ENCODE data around the gene SEMG1. TPM values are rescaled to one million over a fixed set of nuclear protein-coding genes. Genes with fewer than 3 reads are reported as not detected.

SEMG1 gene
- total RNA-seq, 1 experiment from 2014 or later, result not detected

DNA sequence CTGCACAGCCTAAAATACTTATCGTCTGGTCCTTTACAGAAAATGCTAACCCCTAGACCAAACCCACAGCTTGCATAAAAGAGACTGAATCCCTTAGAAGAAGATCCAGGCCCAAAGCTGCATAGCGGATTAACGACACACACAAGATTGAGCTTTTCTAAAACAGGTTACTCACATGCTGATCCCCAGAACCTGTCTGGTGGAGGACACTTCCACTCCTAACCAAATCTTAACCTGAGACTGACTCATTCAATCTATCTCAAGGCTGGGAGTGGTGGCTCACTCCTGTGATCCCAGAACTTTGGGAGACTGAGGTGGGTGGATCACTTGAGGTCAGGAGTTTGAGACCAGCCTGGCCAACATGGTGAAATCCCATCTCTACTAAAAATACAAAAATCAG lies 50.3 kb downstream of the SEMG1 start:
- no peak for DNase-seq (ENCODE audit: low read depth, low spot score)
- in situ Hi-C loops (cut with HindIII; ENCODE audit: low pct_unique_long_range_greater_than_20kb, low sequenced_read_pairs), result no loop called here

DNA sequence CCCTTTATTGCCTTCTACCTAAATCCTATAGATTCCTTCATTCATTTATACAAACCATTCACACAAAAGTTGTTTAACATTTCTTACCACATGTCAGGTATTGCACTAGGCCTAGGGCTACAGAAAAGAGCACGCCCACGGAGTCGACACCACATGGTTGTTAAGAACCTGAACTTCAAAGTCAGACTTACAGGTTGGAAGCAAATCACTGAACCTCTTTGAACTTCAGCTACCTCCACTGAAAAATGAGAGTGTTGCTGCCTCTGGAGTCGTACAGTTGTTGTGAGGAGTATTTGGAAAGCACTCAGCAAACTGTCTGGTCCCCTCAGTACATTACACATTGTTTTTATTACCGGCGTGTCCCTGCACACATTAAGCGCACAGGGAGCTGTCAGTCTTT lies 50.9 kb downstream of the SEMG1 start:
- DNase-seq (ENCODE audit: low read depth, low spot score), result no peak
- in situ Hi-C loops (cut with HindIII; ENCODE audit: low pct_unique_long_range_greater_than_20kb, low sequenced_read_pairs), result no loop called here

GRCh38 chr20:45258259-45258658 lies 51.4 kb downstream of the SEMG1 start:
- in situ Hi-C loops (cut with HindIII; ENCODE audit: low pct_unique_long_range_greater_than_20kb, low sequenced_read_pairs), result no loop called here
- DNase-seq (ENCODE audit: low read depth, low spot score), result no peak

DNA sequence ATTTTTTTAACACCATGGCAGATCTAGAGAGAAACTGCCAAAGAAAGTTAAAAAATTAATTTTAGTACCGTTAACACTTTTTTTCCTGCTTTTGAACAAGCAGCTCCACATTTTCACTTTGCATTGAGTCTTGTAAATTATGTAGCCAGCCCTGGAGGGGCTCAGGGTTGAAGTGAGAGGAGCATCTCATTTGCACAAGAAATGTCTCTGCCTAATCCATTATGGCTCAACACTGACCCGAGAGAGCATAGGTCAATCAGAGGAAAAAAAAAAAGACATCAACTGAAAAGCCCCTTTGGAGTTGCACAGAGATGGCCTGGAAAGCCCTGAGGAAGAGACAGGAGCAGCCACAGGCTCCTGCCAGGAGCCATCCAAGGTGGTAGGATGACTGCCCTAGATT lies 51.8 kb downstream of the SEMG1 start:
- in situ Hi-C loops (cut with HindIII; ENCODE audit: low pct_unique_long_range_greater_than_20kb, low sequenced_read_pairs), result no loop called here

More for the DNA sequence above, 51.8 kb downstream of the SEMG1 start:
- DNase-seq (ENCODE audit: low read depth, low spot score), result no peak

Other genes with a start within 250 kb of the SEMG1 start
- 41.5 and 41.8 TPM in 2 replicates for gene TOMM34, start 246.6 kb upstream of the SEMG1 start, total RNA-seq (2014; rRNA removed; shearing (Covaris generic))
- 31.4 and 34.4 TPM in 2 replicates for gene STK4, start 240.5 kb upstream of the SEMG1 start, total RNA-seq (2014; rRNA removed; shearing (Covaris generic))
- 1.1 and 1.7 TPM in 2 replicates for gene KCNS1, start 105.9 kb upstream of the SEMG1 start, total RNA-seq (2014; rRNA removed; shearing (Covaris generic))
- not detected in 2 replicates for gene WFDC5, start 91.9 kb upstream of the SEMG1 start, total RNA-seq (2014; rRNA removed; shearing (Covaris generic))
- not detected in 2 replicates for gene WFDC12, start 82.6 kb upstream of the SEMG1 start, total RNA-seq (2014; rRNA removed; shearing (Covaris generic))
- gene PI3, start 32.1 kb upstream of the SEMG1 start, total RNA-seq (2014; rRNA removed; shearing (Covaris generic)), result 0.40 and 0.56 TPM in 2 replicates
- not detected in 2 replicates for gene SEMG2, start 14.3 kb downstream of the SEMG1 start, total RNA-seq (2014; rRNA removed; shearing (Covaris generic))
- not detected in 2 replicates for gene SLPI, start 47.5 kb downstream of the SEMG1 start, total RNA-seq (2014; rRNA removed; shearing (Covaris generic))
- not detected in 2 replicates for gene RBPJL, start 99.8 kb downstream of the SEMG1 start, total RNA-seq (2014; rRNA removed; shearing (Covaris generic))
- gene MATN4, start 101.3 kb downstream of the SEMG1 start, total RNA-seq (2014; rRNA removed; shearing (Covaris generic)), result 0.42 and 0.59 TPM in 2 replicates
- 16.1 and 17.5 TPM in 2 replicates for gene SDC4, start 141.4 kb downstream of the SEMG1 start, total RNA-seq (2014; rRNA removed; shearing (Covaris generic))
- gene SYS1, start 156.1 kb downstream of the SEMG1 start, total RNA-seq (2014; rRNA removed; shearing (Covaris generic)), result 23.6 and 31.0 TPM in 2 replicates
- gene TP53TG5, start 171.3 kb downstream of the SEMG1 start, total RNA-seq (2014; rRNA removed; shearing (Covaris generic)), result not detected in 2 replicates
- 0.77 and 1.5 TPM in 2 replicates for gene DBNDD2, start 201.3 kb downstream of the SEMG1 start, total RNA-seq (2014; rRNA removed; shearing (Covaris generic))
- gene PIGT, start 209.1 kb downstream of the SEMG1 start, total RNA-seq (2014; rRNA removed; shearing (Covaris generic)), result 179 and 191 TPM in 2 replicates